Parathyroid adenoma (tissue), 2 donors: ENCODE data around the gene KCNIP1.

Experiments
- H2AFZ ChIP-seq: fragments of 300-600 bp; sonication (generic); one replicate; pipeline ENCODE4 v1.7.0; 2017; ENCODE audit warnings: antibody characterized with exemption, mild to moderate bottlenecking
- H3K27ac ChIP-seq: fragments of 300-600 bp; sonication (generic); one replicate; pipeline ENCODE4 v1.7.0; 2017
- H3K27me3 ChIP-seq: fragments of 300-600 bp; sonication (generic); one replicate; pipeline ENCODE4 v1.7.0; 2017; ENCODE audit warnings: low read length; ENCODE audit not compliant: control insufficient read depth, insufficient read depth
- H3K36me3 ChIP-seq: fragments of 300-600 bp; sonication (generic); one replicate; pipeline ENCODE4 v1.7.0; 2017; ENCODE audit warnings: low read length; ENCODE audit not compliant: control insufficient read depth, insufficient read depth
- H3K4me1 ChIP-seq: fragments of 300-600 bp; sonication (generic); one replicate; pipeline ENCODE4 v1.7.0; 2017; ENCODE audit warnings: control low read depth
- H3K4me2 ChIP-seq: fragments of 300-600 bp; sonication (generic); one replicate; pipeline ENCODE4 v1.7.0; 2017; ENCODE audit warnings: low read length
- H3K4me3 ChIP-seq: fragments of 300-600 bp; sonication (generic); one replicate; pipeline ENCODE4 v1.7.0; 2017; ENCODE audit warnings: low read depth, low read length
- H3K79me2 ChIP-seq: fragments of 300-600 bp; sonication (generic); one replicate; pipeline ENCODE4 v1.7.0; 2017; ENCODE audit warnings: control low read depth
- H3K9ac ChIP-seq: fragments of 300-600 bp; sonication (generic); one replicate; pipeline ENCODE4 v1.7.0; 2017; ENCODE audit warnings: mild to moderate bottlenecking
- H3K9me3 ChIP-seq: fragments of 300-600 bp; sonication (generic); one replicate; pipeline ENCODE4 v1.7.0; 2017; ENCODE audit warnings: low read length; ENCODE audit not compliant: control insufficient read depth
- TF ChIP-seq, protein P1 (sequence below): fragments of 300-600 bp; sonication (generic); IDR thresholded peaks from one replicate; pipeline ENCODE4 v1.7.0; 2017; ENCODE audit warnings: antibody characterized with exemption, mild to moderate bottlenecking
- donor health status: primary hyperparathyroidism.

Gene KCNIP1

DNA sequence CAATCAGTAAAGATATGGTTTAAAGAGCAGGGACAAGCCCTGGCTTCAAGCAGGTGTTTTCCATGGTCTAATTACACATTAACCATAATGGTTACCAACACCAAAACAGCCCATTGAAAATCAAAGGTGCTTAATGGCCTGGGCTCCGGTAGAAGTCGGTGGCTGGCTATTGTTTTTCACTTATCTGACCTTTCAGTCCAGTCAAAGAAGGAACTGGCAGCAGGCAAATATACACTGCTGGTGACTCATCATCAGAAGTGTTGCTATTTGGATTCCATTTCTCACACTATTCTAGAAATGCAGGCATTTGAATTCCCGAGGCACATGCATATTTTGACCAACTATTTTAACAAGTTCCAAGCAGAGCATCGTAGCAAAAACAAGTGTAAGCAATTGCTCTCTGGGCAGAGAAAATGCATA lies 253.4 kb downstream of the KCNIP1 start:
- Histone ChIP-seq H3K9ac (no peak overlapping the region), H3K4me3 (no peak overlapping the region), H3K9me3 (peaks cover 3% of the 10 kb centered on the region), H3K27ac (no peak overlapping the region), H3K36me3 (no peaks in the 10 kb centered on the region), H3K27me3 (no peaks in the 10 kb centered on the region), H2AFZ (no peak overlapping the region), H3K4me1 (peaks cover 3% of the 10 kb centered on the region), H3K79me2 (no peaks in the 10 kb centered on the region), H3K4me2 (no peak overlapping the region)
- TF ChIP-seq, protein P1, sequence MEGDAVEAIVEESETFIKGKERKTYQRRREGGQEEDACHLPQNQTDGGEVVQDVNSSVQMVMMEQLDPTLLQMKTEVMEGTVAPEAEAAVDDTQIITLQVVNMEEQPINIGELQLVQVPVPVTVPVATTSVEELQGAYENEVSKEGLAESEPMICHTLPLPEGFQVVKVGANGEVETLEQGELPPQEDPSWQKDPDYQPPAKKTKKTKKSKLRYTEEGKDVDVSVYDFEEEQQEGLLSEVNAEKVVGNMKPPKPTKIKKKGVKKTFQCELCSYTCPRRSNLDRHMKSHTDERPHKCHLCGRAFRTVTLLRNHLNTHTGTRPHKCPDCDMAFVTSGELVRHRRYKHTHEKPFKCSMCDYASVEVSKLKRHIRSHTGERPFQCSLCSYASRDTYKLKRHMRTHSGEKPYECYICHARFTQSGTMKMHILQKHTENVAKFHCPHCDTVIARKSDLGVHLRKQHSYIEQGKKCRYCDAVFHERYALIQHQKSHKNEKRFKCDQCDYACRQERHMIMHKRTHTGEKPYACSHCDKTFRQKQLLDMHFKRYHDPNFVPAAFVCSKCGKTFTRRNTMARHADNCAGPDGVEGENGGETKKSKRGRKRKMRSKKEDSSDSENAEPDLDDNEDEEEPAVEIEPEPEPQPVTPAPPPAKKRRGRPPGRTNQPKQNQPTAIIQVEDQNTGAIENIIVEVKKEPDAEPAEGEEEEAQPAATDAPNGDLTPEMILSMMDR, result no peak

DNA sequence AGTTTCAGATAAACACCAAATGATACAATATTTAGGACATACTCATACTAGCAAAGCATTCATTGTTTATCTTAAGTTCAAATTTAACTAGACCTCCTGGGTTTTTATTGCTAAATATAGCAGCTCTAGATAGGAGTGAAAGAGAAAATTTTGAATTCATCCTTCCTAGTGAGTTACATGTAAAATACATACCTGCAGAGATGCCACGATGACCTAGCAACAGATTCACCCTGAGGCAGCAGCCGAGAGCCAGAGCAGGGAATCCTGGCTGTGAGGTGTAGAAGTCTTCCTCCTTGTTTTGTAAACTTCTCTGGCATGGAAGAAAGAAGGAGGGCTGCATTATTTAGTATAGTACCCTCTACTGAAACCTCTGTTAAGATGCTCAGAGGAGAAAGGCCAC lies 253.8 kb downstream of the KCNIP1 start:
- Histone ChIP-seq H3K9me3 (peaks cover 3% of the 10 kb centered on the region), H2AFZ (no peak overlapping the region), H3K36me3 (no peaks in the 10 kb centered on the region), H3K79me2 (no peaks in the 10 kb centered on the region), H3K4me1 (no peaks in the 10 kb centered on the region), H3K9ac (no peak overlapping the region), H3K4me3 (no peak overlapping the region), H3K27me3 (no peaks in the 10 kb centered on the region), H3K27ac (no peak overlapping the region), H3K4me2 (no peak overlapping the region)
- TF ChIP-seq, protein P1, result no peak

DNA sequence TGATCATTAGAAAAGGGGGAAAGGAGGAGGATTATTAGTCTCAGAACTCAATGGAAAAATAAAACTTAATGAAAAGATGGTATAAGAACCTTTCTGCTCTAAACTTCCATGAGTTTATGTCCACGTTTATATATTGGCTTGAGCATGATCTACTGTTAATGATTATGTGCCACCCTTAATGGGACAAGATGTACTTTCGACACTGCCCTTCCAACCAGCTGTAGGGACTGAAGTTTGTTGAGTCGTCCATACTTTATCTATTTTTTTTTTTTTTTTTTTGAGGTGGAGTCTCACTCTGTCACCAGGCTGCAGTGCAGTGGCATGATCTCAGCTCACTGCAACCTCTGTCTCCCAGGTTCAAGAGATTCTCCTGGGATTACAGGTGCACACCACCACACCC lies 254.7 kb downstream of the KCNIP1 start:
- H3K36me3 ChIP-seq, result no peaks in the 10 kb centered on the region
- no peak overlapping the region for H2AFZ ChIP-seq
- no peaks in the 10 kb centered on the region for H3K79me2 ChIP-seq
- TF ChIP-seq, protein P1, result no peak
- no peaks in the 10 kb centered on the region for H3K4me1 ChIP-seq
- H3K4me2 ChIP-seq, result no peak overlapping the region
- no peak overlapping the region for H3K4me3 ChIP-seq
- peaks cover 3% of the 10 kb centered on the region for H3K9me3 ChIP-seq
- no peaks in the 10 kb centered on the region for H3K27me3 ChIP-seq
- H3K9ac ChIP-seq, result no peak overlapping the region
- H3K27ac ChIP-seq, result no peak overlapping the region

DNA sequence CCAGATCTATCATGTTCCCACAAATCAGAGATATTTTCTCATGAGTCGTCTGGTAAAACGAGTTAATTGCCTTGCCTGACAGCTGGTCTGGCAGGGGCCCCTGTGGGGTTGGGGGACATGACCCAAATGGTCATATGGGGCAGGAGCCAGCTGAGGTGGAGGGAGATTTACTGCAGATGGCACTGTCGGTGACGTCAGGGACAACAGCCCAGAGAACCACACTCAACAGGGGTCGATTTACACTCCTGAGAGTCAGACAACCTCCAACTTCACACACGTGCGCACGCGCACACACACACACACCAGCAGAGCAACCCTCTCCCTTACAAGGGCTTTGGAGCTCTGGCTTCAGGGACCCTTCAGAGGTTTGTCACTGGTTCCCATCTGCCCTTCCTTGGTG lies 256.3 kb downstream of the KCNIP1 start:
- no peaks in the 10 kb centered on the region for H3K36me3 ChIP-seq
- no peaks in the 10 kb centered on the region for H3K27me3 ChIP-seq
- H3K9me3 ChIP-seq, result peaks cover 3% of the 10 kb centered on the region
- H3K79me2 ChIP-seq, result no peaks in the 10 kb centered on the region
- H3K4me1 ChIP-seq, result no peaks in the 10 kb centered on the region
- TF ChIP-seq, protein P1, result no peak
- no peak overlapping the region for H3K27ac ChIP-seq
- H3K9ac ChIP-seq, result no peak overlapping the region
- no peak overlapping the region for H2AFZ ChIP-seq
- no peak overlapping the region for H3K4me3 ChIP-seq
- H3K4me2 ChIP-seq, result no peak overlapping the region

DNA sequence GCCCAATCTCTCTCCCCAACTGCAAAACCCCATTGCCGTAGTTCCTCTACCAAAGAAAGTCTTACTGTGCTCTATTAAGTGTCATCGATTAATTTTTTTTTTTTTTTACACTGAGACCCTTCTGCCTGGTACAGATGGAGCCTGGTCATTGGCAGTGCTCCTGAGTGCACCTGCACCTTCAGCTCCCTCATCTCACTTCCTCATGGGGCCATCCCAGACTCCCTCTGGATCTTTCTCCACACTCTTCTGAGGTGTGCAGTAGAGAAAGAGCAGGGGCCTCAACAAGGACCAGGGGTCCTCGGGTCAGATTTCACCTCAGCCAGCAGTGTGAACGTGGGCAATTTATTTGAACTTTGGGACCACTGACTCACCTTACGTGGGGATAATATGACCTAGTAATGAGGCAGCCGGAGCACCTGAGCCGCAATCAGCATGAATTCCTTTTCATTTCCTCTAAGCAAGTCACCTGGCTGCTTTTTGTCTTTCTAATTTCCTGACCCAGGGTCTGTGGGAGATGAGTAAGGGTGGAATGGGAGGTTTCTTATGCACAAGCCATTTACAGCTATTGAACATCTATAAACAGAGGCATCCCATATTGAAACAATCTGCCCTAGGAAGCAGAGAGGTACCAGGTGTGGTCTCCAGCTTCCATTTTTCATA lies 257.4 kb downstream of the KCNIP1 start:
- no peak overlapping the region for H3K4me2 ChIP-seq
- H3K4me3 ChIP-seq, result no peak overlapping the region
- no peak overlapping the region for H2AFZ ChIP-seq
- no peaks in the 10 kb centered on the region for H3K4me1 ChIP-seq
- no peak overlapping the region for H3K27ac ChIP-seq
- H3K9me3 ChIP-seq, result peaks cover 3% of the 10 kb centered on the region
- TF ChIP-seq, protein P1, result no peak
- no peak overlapping the region for H3K9ac ChIP-seq
- no peaks in the 10 kb centered on the region for H3K27me3 ChIP-seq
- H3K79me2 ChIP-seq, result no peaks in the 10 kb centered on the region
- H3K36me3 ChIP-seq, result no peaks in the 10 kb centered on the region
